SU-DHL-6 (cell line): ENCODE measurements around the gene DCAF4.

Experiments
- H2AFZ ChIP-seq: fragments of 200-600 bp; sonication (generic); 2 replicates; pipeline ENCODE4 v1.6.1; 2014; ENCODE audit warnings: low read depth, mild to moderate bottlenecking, moderate library complexity, mixed read lengths, antibody characterized with exemption, low read length; ENCODE audit not compliant: severe bottlenecking
- H3F3A ChIP-seq: fragments of 200-600 bp; shearing (Covaris generic); 2 replicates; pipeline ENCODE4 v1.6.0; 2016; ENCODE audit warnings: antibody characterized with exemption, mild to moderate bottlenecking; ENCODE audit not compliant: insufficient read depth
- H3K27ac ChIP-seq: fragments of 200-600 bp; sonication (generic); 2 replicates; pipeline ENCODE4 v1.5.1; 2016; ENCODE audit warnings: low read depth, mild to moderate bottlenecking, low read length, moderate library complexity, mixed read lengths
- H3K27me3 ChIP-seq: fragments of 200-600 bp; sonication (generic), shearing (Covaris generic); 2 replicates; pipeline ENCODE4 v1.6.0; 2014; ENCODE audit warnings: mild to moderate bottlenecking, low read length
- H3K36me3 ChIP-seq: fragments of 200-600 bp; sonication (generic); 2 replicates; pipeline ENCODE4 v1.6.1; 2014; ENCODE audit warnings: mild to moderate bottlenecking, low read length, mixed read lengths
- H3K4me2 ChIP-seq: fragments of 300-600, 200-600 bp; shearing (Covaris generic), sonication (generic); 2 replicates; pipeline ENCODE4 v1.6.0; 2014; ENCODE audit warnings: low read length, low read depth, mild to moderate bottlenecking; ENCODE audit not compliant: poor library complexity, severe bottlenecking
- H3K4me3 ChIP-seq: fragments of 200-600 bp; sonication (generic); 2 replicates; pipeline ENCODE4 v1.5.1; 2014; ENCODE audit warnings: antibody characterized with exemption, low read length, mild to moderate bottlenecking, mixed read lengths; ENCODE audit not compliant: insufficient read depth, poor library complexity, severe bottlenecking
- H3K79me2 ChIP-seq: fragments of 200-600 bp; sonication (generic); 2 replicates; pipeline ENCODE4 v1.6.1; 2014; ENCODE audit warnings: mild to moderate bottlenecking, low read length, moderate library complexity; ENCODE audit not compliant: insufficient read depth
- H3K9ac ChIP-seq: fragments of 200-600 bp; sonication (generic); 2 replicates; pipeline ENCODE4 v1.7.0; 2014; ENCODE audit warnings: mild to moderate bottlenecking, low read length
- H3K9me2 ChIP-seq: fragments of 200-600 bp; sonication (generic); replicated peaks from 2 replicates; pipeline ENCODE4 v1.6.1; 2014; ENCODE audit warnings: low read length; ENCODE audit not compliant: insufficient read depth
- H3K9me3 ChIP-seq: fragments of 200-600 bp; sonication (generic); 2 replicates; pipeline ENCODE4 v1.6.1; 2014; ENCODE audit warnings: low read length, mixed read lengths; ENCODE audit not compliant: insufficient read depth
- H4K20me1 ChIP-seq: fragments of 200-600 bp; sonication (generic); 2 replicates; pipeline ENCODE4 v1.6.1; 2014; ENCODE audit warnings: low read depth, mild to moderate bottlenecking, antibody characterized with exemption, low read length, moderate library complexity, mixed read lengths
- EZH2phosphoT487 ChIP-seq: fragments of 200-600 bp; sonication (generic), shearing (Covaris generic); conservative IDR thresholded peaks from 2 replicates; pipeline ENCODE4 v1.6.1; 2018; ENCODE audit warnings: mild to moderate bottlenecking, antibody characterized with exemption, low read length, moderate library complexity, mixed read lengths
- TF ChIP-seq, protein P1 (sequence below): fragments of 200-600 bp; sonication (generic); IDR thresholded peaks from one replicate; pipeline ENCODE4 v1.5.1; 2017; ENCODE audit warnings: antibody characterized with exemption, mild to moderate bottlenecking, low read length, moderate library complexity; ENCODE audit not compliant: insufficient read depth, poor library complexity, severe bottlenecking

The DCAF4 gene

GRCh38 chr14:72998252-72998903 lies 72.1 kb downstream of the DCAF4 start:
- no peaks in the 10 kb centered on the region for H3K27me3 ChIP-seq
- no peak overlapping the region for H3K27ac ChIP-seq
- H3K9me2 ChIP-seq, result no peaks in the 10 kb centered on the region
- no peak overlapping the region for H3K4me2 ChIP-seq
- H4K20me1 ChIP-seq, result no peaks in the 10 kb centered on the region
- no peaks in the 10 kb centered on the region for H3K79me2 ChIP-seq
- H3F3A ChIP-seq, result no peaks in the 10 kb centered on the region
- H3K36me3 ChIP-seq, result no peaks in the 10 kb centered on the region
- H2AFZ ChIP-seq, result no peak overlapping the region
- no peaks in the 10 kb centered on the region for H3K9me3 ChIP-seq
- no peak for TF ChIP-seq EZH2phosphoT487
- TF ChIP-seq, protein P1, sequence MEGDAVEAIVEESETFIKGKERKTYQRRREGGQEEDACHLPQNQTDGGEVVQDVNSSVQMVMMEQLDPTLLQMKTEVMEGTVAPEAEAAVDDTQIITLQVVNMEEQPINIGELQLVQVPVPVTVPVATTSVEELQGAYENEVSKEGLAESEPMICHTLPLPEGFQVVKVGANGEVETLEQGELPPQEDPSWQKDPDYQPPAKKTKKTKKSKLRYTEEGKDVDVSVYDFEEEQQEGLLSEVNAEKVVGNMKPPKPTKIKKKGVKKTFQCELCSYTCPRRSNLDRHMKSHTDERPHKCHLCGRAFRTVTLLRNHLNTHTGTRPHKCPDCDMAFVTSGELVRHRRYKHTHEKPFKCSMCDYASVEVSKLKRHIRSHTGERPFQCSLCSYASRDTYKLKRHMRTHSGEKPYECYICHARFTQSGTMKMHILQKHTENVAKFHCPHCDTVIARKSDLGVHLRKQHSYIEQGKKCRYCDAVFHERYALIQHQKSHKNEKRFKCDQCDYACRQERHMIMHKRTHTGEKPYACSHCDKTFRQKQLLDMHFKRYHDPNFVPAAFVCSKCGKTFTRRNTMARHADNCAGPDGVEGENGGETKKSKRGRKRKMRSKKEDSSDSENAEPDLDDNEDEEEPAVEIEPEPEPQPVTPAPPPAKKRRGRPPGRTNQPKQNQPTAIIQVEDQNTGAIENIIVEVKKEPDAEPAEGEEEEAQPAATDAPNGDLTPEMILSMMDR, result no peak
- no peak overlapping the region for H3K9ac ChIP-seq
- H3K4me3 ChIP-seq, result no peak overlapping the region

GRCh38 chr14:72999316-72999715 lies 73.1 kb downstream of the DCAF4 start:
- Histone ChIP-seq H3K4me3 (no peak overlapping the region), H3K79me2 (no peaks in the 10 kb centered on the region), H3K27me3 (no peaks in the 10 kb centered on the region), H3K9me3 (no peaks in the 10 kb centered on the region), H4K20me1 (no peaks in the 10 kb centered on the region), H3K27ac (no peak overlapping the region), H3K36me3 (no peaks in the 10 kb centered on the region), H2AFZ (no peak overlapping the region), H3K4me2 (no peak overlapping the region), H3F3A (no peaks in the 10 kb centered on the region), H3K9me2 (no peaks in the 10 kb centered on the region), H3K9ac (no peak overlapping the region)
- TF ChIP-seq, protein P1, result no peak
- no peak for TF ChIP-seq EZH2phosphoT487

DNA sequence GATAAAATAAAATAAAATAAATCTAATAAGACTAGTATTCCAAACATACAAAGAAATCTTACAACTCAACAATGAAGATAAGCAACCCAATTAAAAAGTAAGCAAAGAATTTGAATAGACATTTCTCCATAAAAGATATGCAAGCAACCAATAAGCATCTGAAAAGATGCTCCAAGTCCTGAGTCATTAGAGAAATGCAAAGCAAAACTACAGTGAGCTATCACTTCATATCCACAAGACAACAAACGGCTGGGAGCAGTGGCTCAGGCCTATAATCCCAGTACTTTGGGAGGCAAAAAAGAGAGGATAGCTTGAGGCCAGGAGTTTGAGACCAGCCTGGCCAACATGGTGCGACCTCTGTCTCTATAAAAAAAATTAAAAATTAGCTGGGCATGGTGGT lies 73.8 kb downstream of the DCAF4 start:
- no peak overlapping the region for H2AFZ ChIP-seq
- H3K36me3 ChIP-seq, result no peaks in the 10 kb centered on the region
- H4K20me1 ChIP-seq, result no peaks in the 10 kb centered on the region
- H3K9me2 ChIP-seq, result no peaks in the 10 kb centered on the region
- no peak overlapping the region for H3K4me2 ChIP-seq
- H3K9ac ChIP-seq, result no peak overlapping the region
- TF ChIP-seq, protein P1, result no peak
- TF ChIP-seq EZH2phosphoT487, result no peak
- no peak overlapping the region for H3K4me3 ChIP-seq
- H3F3A ChIP-seq, result no peaks in the 10 kb centered on the region
- H3K27me3 ChIP-seq, result no peaks in the 10 kb centered on the region
- no peak overlapping the region for H3K27ac ChIP-seq
- H3K9me3 ChIP-seq, result no peaks in the 10 kb centered on the region
- no peaks in the 10 kb centered on the region for H3K79me2 ChIP-seq
